T-helper 1 cell treated with Interleukin-12 subunit alpha and Interleukin-12 subunit beta and Interleukin-4 antibody, amounts not matched to agents 30 μg/mL and 1 μg/mL, for 36 hours (primary cell): Measurements from ENCODE around the gene MYOM1.

Experiments
- H3K27ac Mint-ChIP-seq: one replicate; pipeline ENCODE4 v1.8.0; 2021; ENCODE audit warnings: mild to moderate bottlenecking, mixed read lengths
- H3K27me3 Mint-ChIP-seq: one replicate; pipeline ENCODE4 v1.8.0; 2021; ENCODE audit warnings: low read depth, mixed read lengths
- H3K36me3 Mint-ChIP-seq: one replicate; pipeline ENCODE4 v1.8.0; 2021; ENCODE audit warnings: low read depth, mixed read lengths
- H3K4me1 Mint-ChIP-seq: one replicate; pipeline ENCODE4 v1.8.0; 2021; ENCODE audit warnings: low read depth, mixed read lengths
- H3K4me3 Mint-ChIP-seq: one replicate; pipeline ENCODE4 v1.8.0; 2021; ENCODE audit warnings: mild to moderate bottlenecking, moderate library complexity, mixed read lengths
- H3K9me3 Mint-ChIP-seq: one replicate; pipeline ENCODE4 v1.8.0; 2021; ENCODE audit warnings: mixed read lengths

The MYOM1 gene

GRCh38 chr18:3148930-3149535 lies 70.7 kb downstream of the MYOM1 start:
- Mint-ChIP-seq H3K9me3 (no peaks in the 10 kb centered on the region), H3K36me3 (no peaks in the 10 kb centered on the region), H3K4me3 (no peak overlapping the region), H3K27me3 (peaks cover 3% of the 10 kb centered on the region), H3K4me1 (peaks cover 6% of the 10 kb centered on the region), H3K27ac (no peak overlapping the region)

GRCh38 chr18:3147935-3148554 lies 71.7 kb downstream of the MYOM1 start:
- Mint-ChIP-seq H3K4me1 (peaks cover 6% of the 10 kb centered on the region), H3K36me3 (peaks cover 3% of the 10 kb centered on the region), H3K27ac (no peak overlapping the region), H3K9me3 (peaks cover 3% of the 10 kb centered on the region), H3K27me3 (peaks cover 3% of the 10 kb centered on the region), H3K4me3 (no peak overlapping the region)

- H3K27ac Mint-ChIP-seq = no peak overlapping the region
- H3K27me3 Mint-ChIP-seq = peaks cover 3% of the 10 kb centered on the region
- H3K4me3 Mint-ChIP-seq = no peak overlapping the region
- peaks cover 5% of the 10 kb centered on the region for H3K36me3 Mint-ChIP-seq
- peaks cover 9% of the 10 kb centered on the region for H3K9me3 Mint-ChIP-seq
- H3K4me1 Mint-ChIP-seq = no peaks in the 10 kb centered on the region
Observed at GRCh38 chr18:3140986-3141639, 78.7 kb downstream of the MYOM1 start.

GRCh38 chr18:3140342-3140741 lies 79.4 kb downstream of the MYOM1 start:
- Mint-ChIP-seq H3K36me3 (peaks cover 5% of the 10 kb centered on the region), H3K27me3 (no peaks in the 10 kb centered on the region), H3K9me3 (peaks cover 9% of the 10 kb centered on the region), H3K4me1 (no peaks in the 10 kb centered on the region), H3K4me3 (no peak overlapping the region), H3K27ac (no peak overlapping the region)

- peaks cover 9% of the 10 kb centered on the region for H3K9me3 Mint-ChIP-seq
- H3K4me3 Mint-ChIP-seq = no peak overlapping the region
- H3K4me1 Mint-ChIP-seq = no peaks in the 10 kb centered on the region
- no peak overlapping the region for H3K27ac Mint-ChIP-seq
- no peaks in the 10 kb centered on the region for H3K27me3 Mint-ChIP-seq
- H3K36me3 Mint-ChIP-seq = peaks cover 5% of the 10 kb centered on the region
Observed at GRCh38 chr18:3139406-3139805, 80.4 kb downstream of the MYOM1 start.

- no peak overlapping the region for H3K27ac Mint-ChIP-seq
- H3K9me3 Mint-ChIP-seq = peaks cover 9% of the 10 kb centered on the region
- no peaks in the 10 kb centered on the region for H3K27me3 Mint-ChIP-seq
- H3K4me3 Mint-ChIP-seq = no peak overlapping the region
- H3K4me1 Mint-ChIP-seq = no peaks in the 10 kb centered on the region
- H3K36me3 Mint-ChIP-seq = peaks cover 5% of the 10 kb centered on the region
Observed at GRCh38 chr18:3138274-3138975, 81.3 kb downstream of the MYOM1 start.

GRCh38 chr18:3135536-3135935 lies 84.2 kb downstream of the MYOM1 start:
- Mint-ChIP-seq H3K27me3 (no peaks in the 10 kb centered on the region), H3K4me1 (no peaks in the 10 kb centered on the region), H3K4me3 (no peak overlapping the region), H3K36me3 (no peaks in the 10 kb centered on the region), H3K27ac (no peak overlapping the region), H3K9me3 (no peaks in the 10 kb centered on the region)

- H3K27me3 Mint-ChIP-seq = no peaks in the 10 kb centered on the region
- peaks cover 9% of the 10 kb centered on the region for H3K4me1 Mint-ChIP-seq
- no peaks in the 10 kb centered on the region for H3K9me3 Mint-ChIP-seq
- no peak overlapping the region for H3K4me3 Mint-ChIP-seq
- no peaks in the 10 kb centered on the region for H3K36me3 Mint-ChIP-seq
- H3K27ac Mint-ChIP-seq = no peak overlapping the region
Observed at GRCh38 chr18:3132700-3133099, 87.1 kb downstream of the MYOM1 start.

GRCh38 chr18:3130344-3130743 lies 89.4 kb downstream of the MYOM1 start:
- H3K4me1 Mint-ChIP-seq = peaks cover 9% of the 10 kb centered on the region
- peaks cover 1% of the 10 kb centered on the region for H3K36me3 Mint-ChIP-seq
- H3K27ac Mint-ChIP-seq = no peak overlapping the region
- H3K4me3 Mint-ChIP-seq = no peak overlapping the region
- H3K9me3 Mint-ChIP-seq = no peaks in the 10 kb centered on the region
- no peaks in the 10 kb centered on the region for H3K27me3 Mint-ChIP-seq

- Mint-ChIP-seq H3K36me3 (peaks cover 1% of the 10 kb centered on the region), H3K9me3 (peaks cover 7% of the 10 kb centered on the region), H3K27me3 (no peaks in the 10 kb centered on the region), H3K4me3 (no peak overlapping the region), H3K27ac (peak overlapping the region; percentile 6), H3K4me1 (peaks cover 9% of the 10 kb centered on the region)
Observed at GRCh38 chr18:3129053-3129864, 90.5 kb downstream of the MYOM1 start.

GRCh38 chr18:3126457-3127097 lies 93.2 kb downstream of the MYOM1 start:
- H3K4me1 Mint-ChIP-seq = peaks cover 9% of the 10 kb centered on the region
- H3K9me3 Mint-ChIP-seq = peaks cover 7% of the 10 kb centered on the region
- H3K4me3 Mint-ChIP-seq = no peak overlapping the region
- H3K27ac Mint-ChIP-seq = no peak overlapping the region
- H3K27me3 Mint-ChIP-seq = no peaks in the 10 kb centered on the region
- peaks cover 1% of the 10 kb centered on the region for H3K36me3 Mint-ChIP-seq

- Mint-ChIP-seq H3K27me3 (no peaks in the 10 kb centered on the region), H3K27ac (no peak overlapping the region), H3K36me3 (peaks cover 1% of the 10 kb centered on the region), H3K4me3 (no peak overlapping the region), H3K4me1 (peaks cover 9% of the 10 kb centered on the region), H3K9me3 (peaks cover 7% of the 10 kb centered on the region)
Observed at GRCh38 chr18:3124822-3125221, 94.9 kb downstream of the MYOM1 start.

- Mint-ChIP-seq H3K27me3 (no peaks in the 10 kb centered on the region), H3K4me1 (no peaks in the 10 kb centered on the region), H3K27ac (no peak overlapping the region), H3K9me3 (peaks cover 7% of the 10 kb centered on the region), H3K4me3 (no peak overlapping the region), H3K36me3 (peaks cover 1% of the 10 kb centered on the region)
Observed at GRCh38 chr18:3122851-3123250, 96.9 kb downstream of the MYOM1 start.

GRCh38 chr18:3121259-3121658 lies 98.5 kb downstream of the MYOM1 start:
- no peak overlapping the region for H3K27ac Mint-ChIP-seq
- no peaks in the 10 kb centered on the region for H3K4me1 Mint-ChIP-seq
- H3K9me3 Mint-ChIP-seq = peaks cover 7% of the 10 kb centered on the region
- no peaks in the 10 kb centered on the region for H3K27me3 Mint-ChIP-seq
- no peaks in the 10 kb centered on the region for H3K36me3 Mint-ChIP-seq
- H3K4me3 Mint-ChIP-seq = no peak overlapping the region
